ENCODE results near the gene TNFSF13.

TNFSF13 gene

GRCh38 chr17:7523033-7523432 lies 35.5 kb upstream of the TNFSF13 start:
- Histone ChIP-seq H4K20me1 (ENCODE audit: insufficient read depth, low read length) (no peaks in the 10 kb centered on the region), H3K9me3 (ENCODE audit: insufficient read depth, low read length) (no peaks in the 10 kb centered on the region), H2AFZ (ENCODE audit: low read depth, low read length) (no peak overlapping the region), H3K9ac (ENCODE audit: low read length) (no peak overlapping the region), H3K4me3 (ENCODE audit: low read length) (no peak overlapping the region), H3K27ac (ENCODE audit: low read length) (no peak overlapping the region), H3K4me1 (ENCODE audit: low read length) (no peaks in the 10 kb centered on the region), H3K36me3 (replicated peaks; ENCODE audit: low read depth, low read length) (no peaks in the 10 kb centered on the region), H3K4me2 (ENCODE audit: low read length) (no peak overlapping the region), H3K27me3 (ENCODE audit: low read depth, low read length) (no peaks in the 10 kb centered on the region), H3K79me2 (ENCODE audit: low read length) (no peaks in the 10 kb centered on the region)
- TF ChIP-seq CTCF (IDR thresholded peaks at IDR 0.05; ENCODE audit: low read depth, low read length) = peak; percentile 44
- TF ChIP-seq EZH2phosphoT487 (IDR thresholded peaks at IDR 0.05; ENCODE audit: low read depth) = no peak

GRCh38 chr17:7528842-7529241 lies 29.7 kb upstream of the TNFSF13 start:
- H4K20me1 ChIP-seq (ENCODE audit: insufficient read depth, low read length) = no peaks in the 10 kb centered on the region
- H3K4me3 ChIP-seq (ENCODE audit: low read length) = no peak overlapping the region
- no peaks in the 10 kb centered on the region for H3K79me2 ChIP-seq (ENCODE audit: low read length)
- H3K9ac ChIP-seq (ENCODE audit: low read length) = no peak overlapping the region
- H2AFZ ChIP-seq (ENCODE audit: low read depth, low read length) = no peak overlapping the region
- H3K9me3 ChIP-seq (ENCODE audit: insufficient read depth, low read length) = no peaks in the 10 kb centered on the region
- no peaks in the 10 kb centered on the region for H3K36me3 ChIP-seq (replicated peaks; ENCODE audit: low read depth, low read length)
- H3K27me3 ChIP-seq (ENCODE audit: low read depth, low read length) = no peaks in the 10 kb centered on the region
- no peak for TF ChIP-seq CTCF (IDR thresholded peaks at IDR 0.05; ENCODE audit: low read depth, low read length)
- no peak overlapping the region for H3K27ac ChIP-seq (ENCODE audit: low read length)
- no peak overlapping the region for H3K4me2 ChIP-seq (ENCODE audit: low read length)
- 0 out of 2 replicates have a peak, but pooled peaks cover 2% of the 10 kb centered on the region for H3K4me1 ChIP-seq (ENCODE audit: low read length)

GRCh38 chr17:7530023-7530900 lies 28.3 kb upstream of the TNFSF13 start:
- Histone ChIP-seq H4K20me1 (ENCODE audit: insufficient read depth, low read length) (no peaks in the 10 kb centered on the region), H3K4me2 (ENCODE audit: low read length) (no peak overlapping the region), H3K9me3 (ENCODE audit: insufficient read depth, low read length) (no peaks in the 10 kb centered on the region), H3K36me3 (replicated peaks; ENCODE audit: low read depth, low read length) (no peaks in the 10 kb centered on the region), H3K27me3 (ENCODE audit: low read depth, low read length) (no peaks in the 10 kb centered on the region), H3K9ac (ENCODE audit: low read length) (no peak overlapping the region), H3K79me2 (ENCODE audit: low read length) (no peaks in the 10 kb centered on the region), H3K27ac (ENCODE audit: low read length) (no peak overlapping the region), H2AFZ (ENCODE audit: low read depth, low read length) (no peak overlapping the region), H3K4me1 (ENCODE audit: low read length) (0 out of 2 replicates have a peak, but pooled peaks cover 2% of the 10 kb centered on the region), H3K4me3 (ENCODE audit: low read length) (no peak overlapping the region)
- no peak for TF ChIP-seq EZH2phosphoT487 (IDR thresholded peaks at IDR 0.05; ENCODE audit: low read depth)
- no peak for TF ChIP-seq CTCF (IDR thresholded peaks at IDR 0.05; ENCODE audit: low read depth, low read length)

- Histone ChIP-seq H3K4me2 (ENCODE audit: low read length) (no peak overlapping the region), H3K9me3 (ENCODE audit: insufficient read depth, low read length) (no peaks in the 10 kb centered on the region), H4K20me1 (ENCODE audit: insufficient read depth, low read length) (no peaks in the 10 kb centered on the region), H3K27ac (ENCODE audit: low read length) (no peak overlapping the region), H3K27me3 (ENCODE audit: low read depth, low read length) (0 out of 2 replicates have a peak, but pooled peaks cover 3% of the 10 kb centered on the region), H3K9ac (ENCODE audit: low read length) (no peak overlapping the region), H3K4me3 (ENCODE audit: low read length) (no peak overlapping the region), H3K79me2 (ENCODE audit: low read length) (no peaks in the 10 kb centered on the region), H3K36me3 (replicated peaks; ENCODE audit: low read depth, low read length) (no peaks in the 10 kb centered on the region), H3K4me1 (ENCODE audit: low read length) (no peaks in the 10 kb centered on the region), H2AFZ (ENCODE audit: low read depth, low read length) (no peak overlapping the region)
- TF ChIP-seq CTCF (IDR thresholded peaks at IDR 0.05; ENCODE audit: low read depth, low read length) (no peak), EZH2phosphoT487 (IDR thresholded peaks at IDR 0.05; ENCODE audit: low read depth) (no peak)
Measured at GRCh38 chr17:7538050-7538449, 20.5 kb upstream of the TNFSF13 start.
